GM19468 (cell line): ENCODE results near the gene GPR132.

Experiments
- ATAC-seq: cut with Tn5 transposase; IDR thresholded peaks from one replicate; pipeline ENCODE4 v1.9.1; 2021; ENCODE audit warnings: mild to moderate bottlenecking, moderate library complexity, moderate number of reproducible peaks; ENCODE audit not compliant: unreplicated experiment; ENCODE audit errors: extremely low read depth

The GPR132 gene

DNA sequence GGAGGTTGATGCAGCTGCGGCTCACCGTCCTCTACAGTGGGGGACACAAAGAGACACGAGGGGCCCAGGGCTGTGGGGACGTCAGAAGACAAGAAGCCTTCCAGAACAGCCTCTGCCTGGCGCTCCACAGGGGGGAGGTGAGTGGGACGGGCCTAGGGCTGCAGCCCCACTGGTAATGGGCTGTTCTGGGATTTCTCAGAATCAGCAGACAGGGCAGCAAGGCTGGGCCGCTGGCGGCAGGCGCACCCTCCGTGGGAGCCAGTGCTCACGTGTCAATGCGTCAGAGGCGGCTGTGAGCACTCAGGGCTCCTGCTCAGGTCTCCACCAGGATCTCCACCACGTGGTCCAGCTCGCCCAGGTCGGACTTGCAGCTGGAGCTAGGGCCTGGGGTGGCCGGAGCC lies 54.3 kb downstream of the GPR132 start:
- ATAC-seq = no peak

GRCh38 chr14:105010106-105010505 lies 55.1 kb downstream of the GPR132 start:
- ATAC-seq = no peak

GRCh38 chr14:105007593-105008264 lies 57.5 kb downstream of the GPR132 start:
- no peak for ATAC-seq

GRCh38 chr14:105006831-105007592 lies 58.2 kb downstream of the GPR132 start:
- ATAC-seq = no peak

DNA sequence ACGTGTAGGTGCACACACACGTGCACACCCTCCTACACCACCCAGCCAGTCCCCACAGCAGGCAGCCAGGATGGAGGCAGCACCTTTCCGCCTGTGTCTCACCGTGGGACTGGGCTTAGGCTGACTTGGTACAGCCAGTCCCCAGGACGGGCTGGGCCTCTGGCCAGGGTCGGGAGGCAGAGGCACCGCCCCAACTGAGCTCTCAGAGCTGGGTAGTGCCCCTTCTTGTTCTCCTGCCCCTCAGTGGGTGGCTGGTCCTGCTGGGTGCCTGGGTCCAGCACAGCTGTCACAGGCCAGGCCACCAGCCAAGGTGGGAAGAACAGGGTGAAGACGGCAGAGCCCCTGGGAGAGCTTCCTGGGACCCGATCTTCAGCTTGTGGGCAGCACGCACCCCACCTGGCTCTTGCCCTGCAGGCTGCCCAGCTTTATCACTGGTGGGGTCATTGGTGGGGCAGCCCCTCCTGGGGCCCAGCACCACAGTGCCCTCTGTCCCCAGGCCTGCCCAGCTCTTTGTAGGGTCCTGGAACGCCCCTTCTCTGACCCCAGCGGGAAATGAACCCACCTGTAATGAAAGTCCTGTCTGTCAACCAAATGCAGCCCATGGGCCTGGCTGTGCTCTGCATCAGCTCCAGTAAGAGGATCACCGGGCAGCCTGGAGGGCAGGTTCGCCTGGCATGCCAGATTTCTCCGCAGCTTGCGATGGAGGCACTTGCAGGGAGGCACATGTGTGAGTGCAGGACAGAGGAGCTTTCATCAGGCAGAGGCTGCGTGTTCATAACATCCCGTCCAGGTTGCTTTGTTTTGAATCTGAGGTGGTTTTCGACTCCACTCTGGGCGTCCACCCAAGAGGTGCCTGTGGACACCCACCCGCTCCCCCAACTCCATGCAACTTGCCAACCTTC lies 59.0 kb downstream of the GPR132 start:
- ATAC-seq = no peak

- ATAC-seq = no peak
Observed at GRCh38 chr14:105005329-105005928, 59.8 kb downstream of the GPR132 start.
